NCI-H748 treated with DMSO at 0.1 percent for 48 hours (cell line): ENCODE results near the gene WDFY3.

Experiments
- DNase-seq: peaks from one replicate; lab custom pipeline; 2025; lab: John Stamatoyannopoulos, UW

The WDFY3 gene

DNA sequence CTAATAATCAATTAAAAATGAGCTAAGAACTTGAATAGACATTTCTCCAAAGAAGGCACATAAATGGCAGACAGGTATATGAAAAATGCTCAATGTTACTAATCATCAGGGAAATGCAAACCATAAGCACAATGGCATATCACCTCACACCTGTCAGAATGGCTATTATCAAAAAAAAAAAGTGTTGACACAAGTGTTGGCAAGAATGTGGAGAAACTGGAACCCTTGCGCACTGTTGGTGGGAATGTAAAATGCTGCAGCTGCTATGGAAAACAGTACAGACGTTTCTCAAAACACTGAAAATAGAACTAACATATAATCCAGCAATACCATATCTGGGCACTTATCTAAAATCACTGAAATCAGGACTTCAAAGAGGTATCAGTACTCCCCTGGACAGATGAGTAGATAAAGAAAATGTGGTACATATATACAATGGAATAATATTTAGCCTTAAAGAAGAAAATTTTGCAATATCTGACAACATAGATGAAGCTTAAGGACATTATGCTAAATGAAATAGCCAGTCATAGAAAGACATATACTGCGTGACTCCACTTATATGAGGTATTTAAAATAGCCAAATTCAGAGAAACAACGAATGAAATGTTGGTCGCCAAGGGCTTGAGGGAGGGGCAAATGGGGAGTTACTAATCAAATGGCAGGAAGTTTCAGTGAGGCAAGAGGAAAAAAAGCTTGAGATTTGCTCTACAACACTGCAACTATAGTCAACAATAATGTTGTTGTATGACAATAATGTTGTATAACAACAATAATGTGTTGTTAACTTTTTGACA lies 175.5 kb downstream of the WDFY3 start:
- DNase-seq, result no peak

GRCh38 chr4:84786478-84786877 lies 180.0 kb downstream of the WDFY3 start:
- DNase-seq, result no peak

DNA sequence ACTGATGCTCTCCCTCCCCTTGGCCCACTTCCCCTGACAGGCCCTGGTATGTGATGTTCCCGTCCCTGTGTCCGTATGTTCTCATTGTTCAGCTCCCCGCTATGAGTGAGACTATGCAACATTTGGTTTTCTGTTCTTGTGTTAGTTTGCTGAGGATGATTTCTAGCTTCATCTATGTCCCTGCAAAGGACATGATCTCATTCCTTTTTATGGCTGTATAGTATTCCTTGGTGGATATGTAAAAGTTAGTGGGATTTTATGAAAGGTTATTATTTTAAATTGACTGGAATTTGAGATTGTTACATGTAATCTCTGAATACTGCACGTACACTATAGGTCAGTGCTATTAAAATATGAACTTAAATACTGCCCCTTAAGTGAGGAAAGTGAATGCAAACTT lies 184.0 kb downstream of the WDFY3 start:
- no peak for DNase-seq

DNA sequence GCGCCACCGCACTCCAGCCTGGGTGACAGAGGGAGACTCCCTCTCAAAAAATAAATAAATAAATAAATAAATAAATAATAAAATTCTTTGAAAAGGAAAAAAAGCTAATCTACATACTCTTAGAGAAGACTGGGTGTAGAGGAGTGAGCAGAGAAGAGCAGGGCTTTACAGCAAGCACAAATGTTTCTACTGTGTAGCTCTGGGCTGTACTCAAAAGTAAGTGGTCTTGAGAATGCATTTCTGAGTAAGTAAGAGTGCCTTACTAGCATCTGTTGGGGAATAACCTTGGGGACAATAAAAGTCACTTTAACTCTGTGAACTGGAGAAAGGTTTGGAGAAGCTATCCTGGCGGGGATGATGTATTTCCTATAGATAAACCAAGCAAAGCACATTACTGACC lies 185.8 kb downstream of the WDFY3 start:
- no peak for DNase-seq

DNA sequence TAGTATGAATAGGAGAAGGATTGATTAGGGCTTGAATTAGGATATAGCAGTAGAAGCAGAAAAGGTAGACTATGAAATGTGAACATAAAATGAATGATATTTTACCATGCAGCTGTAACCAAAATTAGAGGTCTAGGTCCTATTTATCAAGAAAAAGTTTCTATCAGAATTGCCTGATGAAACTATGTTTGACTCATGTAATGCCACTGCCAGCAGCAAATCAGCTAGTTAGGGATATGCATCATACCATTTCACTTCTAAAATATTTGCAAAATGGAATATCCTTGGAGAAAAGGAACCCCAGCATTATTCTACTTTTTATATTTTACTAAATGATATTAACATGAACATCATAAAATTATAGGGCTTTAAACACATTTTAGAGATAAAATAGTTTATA lies 188.4 kb downstream of the WDFY3 start:
- DNase-seq, result no peak

GRCh38 chr4:84767168-84767567 lies 199.3 kb downstream of the WDFY3 start:
- no peak for DNase-seq

- no peak for DNase-seq
Observed at GRCh38 chr4:84753321-84753972, 213.0 kb downstream of the WDFY3 start.

- no peak for DNase-seq
Observed at GRCh38 chr4:84751707-84752106, 214.8 kb downstream of the WDFY3 start.

DNA sequence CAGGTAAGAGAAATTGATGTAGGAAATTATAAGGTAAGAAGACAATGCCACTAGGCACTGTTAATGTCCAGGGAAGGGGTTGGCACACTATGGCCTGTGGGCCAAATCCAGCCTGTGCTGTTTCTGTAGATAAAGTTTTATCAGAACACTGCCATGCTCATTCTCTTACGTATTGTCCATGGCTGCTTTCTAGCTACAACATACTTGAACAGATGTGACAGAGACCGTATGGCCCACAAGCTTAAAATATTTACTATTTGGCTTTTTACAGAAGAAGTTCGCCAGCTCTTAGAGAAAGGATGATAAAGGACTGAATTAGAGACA lies 215.6 kb downstream of the WDFY3 start:
- no peak for DNase-seq

- peak; percentile 13 for DNase-seq
Observed at GRCh38 chr4:84750260-84750959, 216.1 kb downstream of the WDFY3 start.

- no peak for DNase-seq
Observed at GRCh38 chr4:84740057-84740456, 226.4 kb downstream of the WDFY3 start.

GRCh38 chr4:84738622-84739021 lies 227.9 kb downstream of the WDFY3 start:
- no peak for DNase-seq

DNA sequence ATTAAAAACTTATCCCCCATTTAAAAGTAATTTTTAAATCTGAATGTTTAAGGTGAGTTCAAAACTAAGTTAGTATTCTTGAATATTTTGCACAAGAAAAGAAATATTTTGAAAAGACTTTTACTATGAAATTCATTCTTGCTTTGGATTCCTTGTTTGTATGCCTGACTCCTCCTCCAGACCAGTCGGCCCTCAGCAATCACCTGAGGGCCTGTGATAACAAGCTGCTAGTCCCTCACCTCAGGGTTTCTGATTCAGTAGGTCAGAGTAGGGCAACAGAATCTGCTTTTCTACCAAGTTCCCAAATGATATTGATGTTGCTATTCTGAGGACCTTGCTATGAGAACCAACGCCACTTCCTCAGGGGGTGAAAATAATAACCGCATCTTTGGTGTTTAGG lies 228.8 kb downstream of the WDFY3 start:
- no peak for DNase-seq

GRCh38 chr4:84734037-84734436 lies 232.5 kb downstream of the WDFY3 start:
- no peak for DNase-seq

GRCh38 chr4:84733343-84734033 lies 233.0 kb downstream of the WDFY3 start:
- no peak for DNase-seq

GRCh38 chr4:84730375-84730774 lies 236.1 kb downstream of the WDFY3 start:
- no peak for DNase-seq

DNA sequence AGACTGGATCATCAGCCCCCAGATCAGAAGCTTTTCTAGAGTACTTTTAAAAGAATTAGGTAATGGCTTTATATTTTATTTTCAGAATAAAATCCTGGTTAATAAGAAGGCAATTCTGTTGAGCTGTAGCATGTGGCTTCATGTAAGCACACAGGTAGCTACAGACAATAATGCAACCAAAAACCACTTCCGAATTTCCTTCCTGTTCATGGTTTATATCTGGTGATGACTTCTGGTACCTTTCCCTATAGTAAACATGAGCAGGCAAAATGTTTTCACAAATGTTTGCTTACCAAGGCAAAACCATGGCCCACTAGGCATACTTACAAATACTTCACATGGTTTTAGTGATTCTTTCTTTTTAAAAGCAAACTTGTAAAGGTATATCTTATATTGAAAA lies 239.0 kb downstream of the WDFY3 start:
- DNase-seq, result no peak

DNA sequence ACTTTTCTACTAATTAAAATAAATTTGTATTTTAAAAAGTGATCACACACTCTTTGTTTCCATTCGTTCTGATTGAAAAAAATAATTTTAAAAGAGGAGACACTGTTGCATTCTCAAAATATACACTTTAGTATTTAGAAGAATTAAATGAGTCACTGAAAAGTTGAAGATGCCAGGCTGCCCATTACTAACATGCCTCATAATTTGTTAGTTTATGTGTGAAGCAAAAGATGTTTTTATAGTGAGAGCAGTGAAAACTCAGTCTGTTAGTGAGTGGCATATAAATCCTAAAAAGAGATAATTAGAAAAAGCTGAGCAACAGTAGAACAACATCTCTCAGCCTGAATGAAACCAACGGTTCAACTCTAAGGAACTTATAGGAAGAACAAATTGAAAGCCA lies 240.1 kb downstream of the WDFY3 start:
- DNase-seq, result no peak

DNA sequence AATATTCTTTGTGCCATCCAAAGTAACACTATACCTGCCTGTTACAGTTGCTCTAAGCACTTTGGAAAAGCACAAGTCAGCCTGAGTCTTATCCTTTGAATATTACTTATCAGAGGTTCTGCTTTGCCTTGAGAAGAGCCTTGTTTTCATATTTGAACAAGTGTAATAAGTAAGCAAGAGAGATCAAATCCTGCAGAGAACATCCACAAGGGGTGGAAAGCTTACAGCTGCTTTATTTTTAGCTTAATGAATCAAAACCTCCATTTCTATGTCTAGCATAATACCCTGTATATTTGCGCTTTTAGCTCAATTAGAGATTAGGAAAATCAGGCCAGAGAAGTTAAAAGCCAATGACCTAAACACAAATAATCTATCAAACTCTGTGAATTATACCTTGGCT lies 243.8 kb downstream of the WDFY3 start:
- peak; percentile 22 for DNase-seq

GRCh38 chr4:84719115-84719514 lies 247.4 kb downstream of the WDFY3 start:
- no peak for DNase-seq

DNA sequence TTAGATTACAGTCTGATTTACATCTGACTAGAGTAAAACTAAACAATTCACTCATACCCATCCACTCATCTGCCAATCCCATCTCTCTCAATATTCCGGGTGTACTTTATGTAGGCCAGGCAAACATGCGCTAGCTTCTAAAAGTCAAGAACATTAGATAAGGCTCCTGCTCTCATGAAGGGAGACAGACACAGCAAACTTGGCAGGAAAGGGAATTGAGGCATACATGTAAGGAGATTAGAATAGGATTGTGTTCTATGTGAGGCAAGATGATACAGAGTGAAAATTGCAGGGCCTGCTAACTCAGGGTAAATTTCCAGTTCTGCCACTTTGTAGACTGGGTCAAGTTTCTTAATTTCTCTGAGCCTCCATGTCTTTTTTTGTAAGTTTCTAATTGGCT lies 247.8 kb downstream of the WDFY3 start:
- DNase-seq, result no peak

DNA sequence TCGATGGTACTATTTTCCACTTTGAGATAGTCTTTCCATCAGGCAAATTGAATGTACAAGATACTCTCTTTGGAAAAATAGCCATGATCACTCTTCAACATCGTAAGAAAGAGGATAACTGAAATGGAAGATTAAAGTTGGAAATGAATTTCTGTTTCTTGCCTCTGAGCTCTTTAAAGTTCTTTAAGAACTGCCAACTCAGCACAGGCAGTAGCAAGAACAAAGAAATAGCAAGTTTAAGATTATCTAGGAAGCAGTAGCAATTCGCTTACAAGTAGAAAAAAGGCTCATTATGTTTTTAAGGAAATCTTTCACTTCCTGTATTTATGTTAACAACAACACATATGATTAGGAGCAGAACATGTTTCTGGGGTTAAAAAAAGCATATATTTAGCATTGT lies 255.9 kb downstream of the WDFY3 start:
- no peak for DNase-seq
